DOHH2 (cell line): ENCODE measurements around the gene FEM1B.

Experiments
- H3F3A ChIP-seq: fragments of 200-600 bp; sonication (generic), shearing (Covaris generic); 2 replicates; pipeline ENCODE4 v1.6.0; 2016; ENCODE audit warnings: antibody characterized with exemption, mild to moderate bottlenecking; ENCODE audit not compliant: control insufficient read depth, insufficient read depth
- H3K27ac ChIP-seq: fragments of 200-600 bp; sonication (generic); 2 replicates; pipeline ENCODE4 v1.5.1; 2014; ENCODE audit warnings: low read depth, mild to moderate bottlenecking, low read length, moderate library complexity
- H3K27me3 ChIP-seq: fragments of 200-600 bp; sonication (generic); 2 replicates; pipeline ENCODE4 v1.6.1; 2014; ENCODE audit warnings: mild to moderate bottlenecking, low read length, mixed read lengths; ENCODE audit not compliant: control insufficient read depth
- H3K36me3 ChIP-seq: fragments of 200-600 bp; sonication (generic); 2 replicates; pipeline ENCODE4 v1.6.1; 2014; ENCODE audit warnings: mild to moderate bottlenecking, low read length, moderate library complexity, mixed read lengths; ENCODE audit not compliant: control insufficient read depth
- H3K4me1 ChIP-seq: fragments of 200-600 bp; sonication (generic); 2 replicates; pipeline ENCODE4 v1.6.1; 2014; ENCODE audit warnings: mild to moderate bottlenecking, low read length, mixed read lengths; ENCODE audit not compliant: control insufficient read depth
- H3K4me2 ChIP-seq: fragments of 200-600 bp; sonication (generic); 2 replicates; pipeline ENCODE4 v1.6.0; 2014; ENCODE audit warnings: mild to moderate bottlenecking, low read length, moderate library complexity
- H3K4me3 ChIP-seq: fragments of 200-600 bp; sonication (generic); 2 replicates; pipeline ENCODE4 v1.5.1; 2014; ENCODE audit warnings: mild to moderate bottlenecking, low read length, mixed read lengths
- H3K79me2 ChIP-seq: fragments of 200-600 bp; sonication (generic); 2 replicates; pipeline ENCODE4 v1.6.1; 2014; ENCODE audit warnings: mild to moderate bottlenecking, low read length, mixed read lengths; ENCODE audit not compliant: control insufficient read depth
- H3K9me2 ChIP-seq: fragments of 200-600 bp; sonication (generic); replicated peaks from 2 replicates; pipeline ENCODE4 v1.6.1; 2014; ENCODE audit warnings: mild to moderate bottlenecking, low read length, mixed read lengths; ENCODE audit not compliant: control insufficient read depth
- H3K9me3 ChIP-seq: fragments of 200-600 bp; sonication (generic); 2 replicates; pipeline ENCODE4 v1.6.1; 2014; ENCODE audit warnings: antibody characterized with exemption, low read length, mixed read lengths; ENCODE audit not compliant: control insufficient read depth, insufficient read depth
- H4K20me1 ChIP-seq: fragments of 200-600 bp; sonication (generic); 2 replicates; pipeline ENCODE4 v1.6.0; 2014; ENCODE audit warnings: low read depth, mild to moderate bottlenecking, antibody characterized with exemption, low read length, moderate library complexity; ENCODE audit not compliant: control insufficient read depth, insufficient read depth
- CTCF ChIP-seq: fragments of 200-600 bp; sonication (generic); IDR thresholded peaks from one replicate; pipeline ENCODE4 v1.5.1; 2014; ENCODE audit warnings: antibody characterized with exemption, mild to moderate bottlenecking, low read depth, low read length; ENCODE audit not compliant: poor library complexity, severe bottlenecking
- EZH2phosphoT487 ChIP-seq: fragments of 200-600 bp; sonication (generic); IDR thresholded peaks from 2 replicates; pipeline ENCODE4 v1.6.1; 2017; ENCODE audit warnings: borderline replicate concordance, mild to moderate bottlenecking, antibody characterized with exemption, low read length, moderate library complexity, mixed read lengths

FEM1B gene

GRCh38 chr15:68314563-68314962 is 37.0 kb downstream of the FEM1B start:
- Histone ChIP-seq H3K9me3 (no peaks in the 10 kb centered on the region), H3K4me1 (no peaks in the 10 kb centered on the region), H3K27me3 (no peaks in the 10 kb centered on the region), H4K20me1 (no peaks in the 10 kb centered on the region), H3K27ac (no peak overlapping the region), H3F3A (no peaks in the 10 kb centered on the region), H3K4me3 (no peak overlapping the region), H3K36me3 (no peaks in the 10 kb centered on the region), H3K79me2 (no peaks in the 10 kb centered on the region), H3K9me2 (no peaks in the 10 kb centered on the region), H3K4me2 (no peak overlapping the region)
- TF ChIP-seq CTCF = no peak

- TF ChIP-seq CTCF = no peak
- no peak for TF ChIP-seq EZH2phosphoT487
- H3K79me2 ChIP-seq = no peaks in the 10 kb centered on the region
- H3K9me3 ChIP-seq = no peaks in the 10 kb centered on the region
- no peak overlapping the region for H3K4me3 ChIP-seq
- H3K27ac ChIP-seq = no peak overlapping the region
- H4K20me1 ChIP-seq = no peaks in the 10 kb centered on the region
- no peaks in the 10 kb centered on the region for H3F3A ChIP-seq
- no peaks in the 10 kb centered on the region for H3K27me3 ChIP-seq
- no peaks in the 10 kb centered on the region for H3K9me2 ChIP-seq
- no peaks in the 10 kb centered on the region for H3K4me1 ChIP-seq
- H3K4me2 ChIP-seq = no peak overlapping the region
- H3K36me3 ChIP-seq = no peaks in the 10 kb centered on the region
Measured at GRCh38 chr15:68315035-68315434, 37.5 kb downstream of the FEM1B start.

- Histone ChIP-seq H3K4me2 (no peak overlapping the region), H3K4me3 (no peak overlapping the region), H3K27me3 (no peaks in the 10 kb centered on the region), H3K79me2 (no peaks in the 10 kb centered on the region), H3K9me2 (no peaks in the 10 kb centered on the region), H3K36me3 (no peaks in the 10 kb centered on the region), H3K9me3 (no peaks in the 10 kb centered on the region), H3K27ac (no peak overlapping the region), H3K4me1 (no peaks in the 10 kb centered on the region), H3F3A (no peaks in the 10 kb centered on the region), H4K20me1 (no peaks in the 10 kb centered on the region)
- TF ChIP-seq EZH2phosphoT487 (no peak), CTCF (no peak)
Measured at GRCh38 chr15:68315495-68316031, 38.0 kb downstream of the FEM1B start.
